ENCODE results near the gene NCKAP5.

DNA sequence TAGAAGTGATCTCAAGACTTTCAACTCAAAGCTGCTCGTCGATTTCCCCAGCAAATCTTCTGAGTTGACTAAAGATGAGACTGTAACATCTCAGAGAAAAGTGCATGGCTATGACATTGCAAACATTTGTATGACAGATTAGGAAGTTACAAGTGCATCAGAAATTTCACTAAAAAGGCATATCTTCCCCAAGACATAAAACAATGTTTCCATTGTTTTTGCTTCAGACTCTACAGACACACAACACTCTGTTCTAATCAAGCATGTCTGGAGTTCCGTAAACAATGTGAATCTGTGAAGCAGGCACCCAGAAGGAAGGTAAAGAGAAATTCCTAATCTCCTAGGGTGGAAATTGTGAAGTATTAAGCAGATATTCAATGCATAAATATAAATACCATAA, 753.6 kb downstream of the NCKAP5 start:
- TF ChIP-seq CHD2 (IDR thresholded peaks at IDR 0.05; ENCODE audit: low read depth, low read length) (no peak), POLR2AphosphoS5 (IDR thresholded peaks at IDR 0.05; ENCODE audit: control insufficient read depth, insufficient read depth, low read depth, low read length) (no peak), TAF1 (IDR thresholded peaks at IDR 0.05; ENCODE audit: control insufficient read depth, extremely low read depth, insufficient read depth, low read length, severe bottlenecking) (no peak), FOXJ3 (CRISPR knock-in tag; IDR thresholded peaks at IDR 0.05) (no peak), FIP1L1 (IDR thresholded peaks at IDR 0.05; ENCODE audit: low read depth, low read length, poor library complexity, severe bottlenecking) (no peak), POLR2A (conservative IDR thresholded peaks at IDR 0.05) (no peak), ZBTB7A (IDR thresholded peaks at IDR 0.05; ENCODE audit: borderline replicate concordance, control insufficient read depth, low read depth, low read length) (no peak), ZNF707 (CRISPR knock-in tag; conservative IDR thresholded peaks at IDR 0.05) (no peak), EP300 (IDR thresholded peaks at IDR 0.05; ENCODE audit: low read length) (no peak)
- TF ChIP-seq, protein P1, sequence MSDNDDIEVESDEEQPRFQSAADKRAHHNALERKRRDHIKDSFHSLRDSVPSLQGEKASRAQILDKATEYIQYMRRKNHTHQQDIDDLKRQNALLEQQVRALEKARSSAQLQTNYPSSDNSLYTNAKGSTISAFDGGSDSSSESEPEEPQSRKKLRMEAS (CRISPR knock-in tag; IDR thresholded peaks at IDR 0.05): no peak
- TF ChIP-seq, protein P2, sequence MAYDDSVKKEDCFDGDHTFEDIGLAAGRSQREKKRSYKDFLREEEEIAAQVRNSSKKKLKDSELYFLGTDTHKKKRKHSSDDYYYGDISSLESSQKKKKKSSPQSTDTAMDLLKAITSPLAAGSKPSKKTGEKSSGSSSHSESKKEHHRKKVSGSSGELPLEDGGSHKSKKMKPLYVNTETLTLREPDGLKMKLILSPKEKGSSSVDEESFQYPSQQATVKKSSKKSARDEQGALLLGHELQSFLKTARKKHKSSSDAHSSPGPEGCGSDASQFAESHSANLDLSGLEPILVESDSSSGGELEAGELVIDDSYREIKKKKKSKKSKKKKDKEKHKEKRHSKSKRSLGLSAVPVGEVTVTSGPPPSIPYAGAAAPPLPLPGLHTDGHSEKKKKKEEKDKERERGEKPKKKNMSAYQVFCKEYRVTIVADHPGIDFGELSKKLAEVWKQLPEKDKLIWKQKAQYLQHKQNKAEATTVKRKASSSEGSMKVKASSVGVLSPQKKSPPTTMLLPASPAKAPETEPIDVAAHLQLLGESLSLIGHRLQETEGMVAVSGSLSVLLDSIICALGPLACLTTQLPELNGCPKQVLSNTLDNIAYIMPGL (CRISPR knock-in tag; IDR thresholded peaks at IDR 0.05): no peak

Data from K562 (cell line).